ENCODE measurements around the gene NUCKS1.

- TF ChIP-seq SUZ12 (IDR thresholded peaks at IDR 0.05), result no peak
- TF ChIP-seq FOXK2 (IDR thresholded peaks at IDR 0.05), result no peak
- no peak for TF ChIP-seq ZNF384 (IDR thresholded peaks at IDR 0.05)
- TF ChIP-seq FOXA1 (IDR thresholded peaks at IDR 0.05), result no peak
- TF ChIP-seq HDGF (IDR thresholded peaks at IDR 0.05; ENCODE audit: borderline replicate concordance), result no peak
- no peak for TF ChIP-seq FOXM1 (IDR thresholded peaks at IDR 0.05; ENCODE audit: borderline replicate concordance)
- no peak for TF ChIP-seq CTBP1 (IDR thresholded peaks at IDR 0.05; ENCODE audit: borderline replicate concordance)
Measured at GRCh38 chr1:205672395-205672889, 77.5 kb downstream of the NUCKS1 start.

Measured in HEK293T (cell line).